DOHH2 (cell line): ENCODE measurements around the gene CHAC2.

Experiments
- CTCF ChIP-seq: fragments of 200-600 bp; sonication (generic); IDR thresholded peaks from one replicate; pipeline ENCODE4 v1.5.1; 2014; ENCODE audit warnings: antibody characterized with exemption, mild to moderate bottlenecking, low read depth, low read length; ENCODE audit not compliant: poor library complexity, severe bottlenecking
- EZH2phosphoT487 ChIP-seq: fragments of 200-600 bp; sonication (generic); IDR thresholded peaks from 2 replicates; pipeline ENCODE4 v1.6.1; 2017; ENCODE audit warnings: borderline replicate concordance, mild to moderate bottlenecking, antibody characterized with exemption, low read length, moderate library complexity, mixed read lengths

GRCh38 chr2:53729143-53729762, 38.4 kb upstream of the CHAC2 start:
- no peak for TF ChIP-seq CTCF
- TF ChIP-seq EZH2phosphoT487 = no peak
